Posterior vena cava (tissue), 2 donors: ENCODE measurements around the gene BMP5. TPM values are rescaled to one million over a fixed set of nuclear protein-coding genes. Genes with fewer than 3 reads are reported as not detected.

Experiments used
- DNase-seq: peaks from one replicate; pipeline ENCODE4 v3.0.0-alpha.2; 2020; ENCODE audit warnings: low spot score
- intact Hi-C, 2 donors: fragments of 100-400 bp; cut with DNase I; formaldehyde crosslinking; loops; one replicate each; pipeline versions ENCODE4 v1.14.1 to v1.14.2; 2022 to 2023
- total RNA-seq, 2 donors: library from RNA; stranded (reverse); fragmentation: NEBNext Ultra II Directional; extraction: Animal tissue kit (Norgen Biotek cat#: 25700); gene quantifications; one replicate each; pipeline ENCODE4 v1.2.1, GENCODE V29; 2021
- donor health status: DM: yes; HTN: yes; CAD: no.
- donor health status: DM: yes; HTN: yes; CAD: no.

BMP5 gene
- total RNA-seq, 2 donors from 2014 or later, result 0.10 to 0.32 TPM

DNA sequence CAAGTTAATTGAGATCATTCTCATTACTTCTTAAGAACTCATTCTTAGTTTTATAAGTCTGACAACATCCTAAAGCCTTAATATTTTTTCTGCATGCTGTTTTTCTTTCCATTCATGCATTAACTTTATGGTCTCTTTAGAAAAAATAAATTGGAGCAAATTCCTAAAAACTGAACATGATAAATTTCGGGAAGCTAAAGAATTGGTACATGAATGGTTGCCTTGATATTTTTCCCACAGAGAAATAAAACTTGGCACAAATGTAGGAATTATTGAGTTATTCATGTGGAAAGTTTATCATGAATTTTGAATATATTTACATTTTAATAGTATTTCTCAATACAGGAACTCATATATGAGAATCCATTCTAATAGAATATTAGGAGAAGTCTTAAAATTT, 115.9 kb downstream of the BMP5 start:
- no peak for DNase-seq
- intact Hi-C loops, result no loop called here

DNA sequence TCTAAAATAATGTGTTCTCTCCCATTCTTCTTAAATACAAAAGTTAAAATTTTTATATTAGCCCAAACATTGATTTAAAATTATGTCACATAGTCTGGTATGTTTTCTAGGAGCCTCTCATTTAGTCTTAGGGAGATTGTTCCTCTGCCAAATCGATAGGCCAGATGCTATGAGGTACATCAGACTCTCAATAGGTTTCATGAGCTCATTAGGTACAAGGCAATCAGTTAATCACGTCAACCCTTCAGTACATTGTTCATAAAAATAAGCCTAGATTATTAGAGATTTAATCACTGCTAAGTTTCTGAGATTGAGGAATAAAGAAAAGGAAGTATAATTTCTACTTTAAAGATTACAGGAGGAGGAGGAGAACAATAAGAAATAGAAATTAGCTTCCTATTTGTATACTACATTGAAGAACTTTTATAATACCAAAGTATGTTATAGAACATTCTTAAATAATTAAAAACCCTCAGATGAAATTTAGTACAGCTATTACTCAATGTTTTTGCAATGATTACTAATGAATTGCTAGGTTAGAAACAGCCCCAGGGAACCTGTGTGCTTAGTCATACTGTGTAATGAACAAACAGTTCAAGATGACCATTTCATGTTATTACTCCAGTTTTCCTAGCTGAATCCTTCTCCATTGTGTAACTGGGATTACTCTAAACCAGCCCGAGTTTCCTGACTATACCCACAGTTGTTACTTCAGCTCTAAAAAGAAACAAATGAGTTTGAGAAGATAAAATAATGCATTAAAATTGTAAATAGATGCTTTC, 117.0 kb downstream of the BMP5 start:
- intact Hi-C loops, result no loop called here
- DNase-seq, result no peak

DNA sequence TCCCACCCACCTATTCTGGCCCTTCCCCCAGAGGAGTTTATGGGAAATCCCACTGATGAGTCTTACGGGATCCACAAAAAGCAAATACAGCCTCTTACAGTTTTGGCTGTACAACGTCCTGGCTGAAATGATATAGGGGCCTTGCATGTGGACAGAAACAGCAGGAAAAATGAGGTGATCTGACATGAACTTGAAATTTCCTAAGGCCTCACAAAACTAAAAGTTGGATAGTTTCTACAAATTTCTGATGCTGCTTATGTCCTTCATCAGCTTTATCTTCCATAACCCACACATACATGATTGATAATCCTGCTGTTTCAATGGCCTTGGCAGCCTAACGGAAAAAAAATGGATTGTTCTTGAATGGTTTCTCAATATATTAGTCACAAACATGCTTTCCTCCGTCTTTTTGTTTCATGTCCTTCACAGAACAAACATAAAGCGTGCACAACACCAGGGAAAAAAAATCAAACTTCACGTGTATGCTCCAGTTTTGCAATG, 118.8 kb downstream of the BMP5 start:
- intact Hi-C loops, result no loop called here
- DNase-seq, result no peak

DNA sequence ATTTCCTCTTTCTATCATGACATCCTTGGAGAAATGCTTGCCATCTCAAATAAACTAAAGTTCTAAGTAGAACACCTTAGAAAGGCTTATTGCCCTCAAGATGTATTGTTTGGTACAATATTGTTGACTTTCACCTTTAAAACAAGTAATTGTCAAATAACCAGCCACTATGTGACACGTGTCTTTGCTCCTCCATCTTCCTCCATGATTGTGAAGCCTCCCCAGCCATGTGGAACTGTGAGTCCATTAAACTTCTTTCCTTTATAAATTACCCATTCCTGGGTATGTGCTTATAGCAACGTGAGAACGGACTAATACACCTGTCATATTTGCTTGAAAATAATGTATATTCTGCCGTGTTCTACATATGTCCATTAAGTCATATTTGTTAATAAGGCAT, 126.5 kb downstream of the BMP5 start:
- no peak for DNase-seq
- intact Hi-C loops, result no loop called here

DNA sequence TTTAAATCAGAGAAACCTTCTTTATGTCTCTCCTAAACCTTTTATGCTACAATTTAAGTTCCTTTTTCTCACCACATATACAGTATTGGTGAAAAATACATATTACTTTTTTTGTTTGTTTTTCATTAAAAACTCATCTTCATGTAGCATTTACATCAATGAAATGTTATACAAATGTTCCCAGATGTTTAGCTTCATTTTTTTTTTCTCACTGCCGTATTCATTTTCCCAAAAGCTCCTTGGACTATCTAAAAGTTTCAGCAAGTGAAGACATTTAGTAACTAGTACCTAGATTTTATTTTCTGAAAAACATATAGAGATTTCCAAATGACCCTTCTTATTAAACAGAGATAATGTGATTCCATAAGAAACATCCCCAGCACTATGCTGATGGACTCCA, 128.9 kb downstream of the BMP5 start:
- intact Hi-C loops, result no loop called here
- DNase-seq, result no peak

DNA sequence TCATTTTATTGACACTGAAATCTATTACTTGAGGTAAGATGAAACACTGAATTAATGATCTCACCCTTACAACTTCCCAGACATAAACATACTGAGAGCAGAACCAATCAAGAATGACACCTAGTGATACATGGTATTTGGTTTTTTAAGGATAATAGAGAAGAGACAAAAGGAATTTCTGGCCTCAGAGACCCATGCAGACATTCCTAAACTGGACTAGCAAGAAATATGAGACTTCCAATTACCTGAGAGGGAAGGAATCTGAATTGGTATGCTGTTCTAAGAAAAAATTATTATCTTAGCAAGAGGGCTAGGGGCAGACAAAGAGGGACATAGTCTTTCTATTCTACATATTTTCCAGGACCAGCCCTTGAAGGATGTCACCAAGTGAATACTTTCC, 141.1 kb downstream of the BMP5 start:
- no peak for DNase-seq
- intact Hi-C loops, result no loop called here

DNA sequence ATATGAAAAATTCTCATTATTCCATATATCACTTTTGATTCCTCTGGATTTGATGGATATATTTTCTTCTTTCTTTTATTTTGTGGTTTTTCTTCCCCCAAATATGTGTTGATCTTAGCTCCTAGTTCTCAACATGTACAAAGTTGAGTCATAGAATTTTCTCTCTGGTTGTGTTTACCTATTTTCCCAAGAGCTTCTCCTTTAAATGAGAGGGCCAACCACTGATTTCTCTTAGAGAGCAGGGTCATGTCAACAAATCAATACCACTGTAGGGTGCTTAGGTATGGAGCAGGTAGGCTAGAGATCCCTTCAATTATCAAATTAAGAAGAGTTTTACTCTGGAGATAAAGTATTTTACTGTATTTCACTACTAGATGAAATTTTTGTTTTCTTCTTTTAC, 145.7 kb downstream of the BMP5 start:
- DNase-seq, result no peak
- intact Hi-C loops, result no loop called here

DNA sequence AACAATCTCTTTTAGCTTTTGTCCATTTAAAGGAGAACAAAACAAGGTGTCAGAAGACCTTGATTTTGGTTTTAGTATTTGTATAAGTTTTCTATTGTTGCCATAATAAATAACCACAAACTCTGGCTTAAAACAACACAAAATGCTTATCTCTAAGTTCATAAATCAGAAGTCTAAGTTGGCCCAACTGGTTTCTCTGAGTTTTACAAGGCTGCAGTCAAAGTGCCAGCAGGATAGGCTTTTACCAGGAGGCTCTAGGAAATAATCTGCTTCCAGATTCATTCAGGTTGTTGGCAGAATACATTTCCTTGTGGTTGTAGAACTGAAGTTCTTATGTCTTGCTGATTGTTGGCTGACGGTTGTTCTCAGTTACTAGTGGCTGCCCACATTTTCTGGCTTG, 149.2 kb downstream of the BMP5 start:
- intact Hi-C loops, result no loop called here
- DNase-seq, result no peak

DNA sequence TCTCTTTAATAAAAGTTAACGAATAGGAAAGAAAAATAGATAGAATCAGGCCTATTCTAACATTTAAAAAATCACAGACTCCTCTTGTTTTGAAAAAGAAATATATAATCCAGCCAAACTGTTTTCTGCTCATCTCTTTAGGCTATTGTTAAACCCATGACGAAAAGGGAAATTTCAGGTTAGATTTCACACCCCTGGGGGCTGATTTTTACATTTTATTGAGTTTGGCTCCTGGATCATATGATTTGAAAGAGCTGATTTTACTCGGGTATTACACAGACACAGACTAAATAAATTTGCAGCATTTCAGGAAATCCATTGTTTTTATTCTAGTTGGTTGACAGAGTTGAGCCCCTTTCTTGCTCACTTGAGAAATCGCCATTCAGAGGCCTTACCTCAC, 160.6 kb downstream of the BMP5 start:
- intact Hi-C loops, result no loop called here
- no peak for DNase-seq

DNA sequence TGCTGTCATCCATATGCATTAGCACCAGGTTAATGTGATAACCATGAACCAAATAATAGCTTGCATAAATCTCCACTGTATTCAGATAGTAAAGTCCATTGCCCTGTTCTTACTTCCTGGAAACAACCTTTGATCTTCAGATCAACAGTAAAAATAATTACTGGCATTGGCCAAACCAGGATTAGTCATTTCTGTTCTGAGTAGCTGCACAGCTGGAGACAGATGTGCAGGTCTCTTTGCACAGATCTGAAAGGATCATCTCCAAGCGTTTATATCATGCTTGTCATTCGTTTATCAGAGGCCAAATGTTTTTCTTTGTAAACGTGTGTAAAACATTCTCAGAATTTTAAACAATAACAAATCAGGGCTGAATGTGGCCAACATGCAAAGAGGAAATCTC, 162.0 kb downstream of the BMP5 start:
- intact Hi-C loops, result no loop called here
- no peak for DNase-seq

DNA sequence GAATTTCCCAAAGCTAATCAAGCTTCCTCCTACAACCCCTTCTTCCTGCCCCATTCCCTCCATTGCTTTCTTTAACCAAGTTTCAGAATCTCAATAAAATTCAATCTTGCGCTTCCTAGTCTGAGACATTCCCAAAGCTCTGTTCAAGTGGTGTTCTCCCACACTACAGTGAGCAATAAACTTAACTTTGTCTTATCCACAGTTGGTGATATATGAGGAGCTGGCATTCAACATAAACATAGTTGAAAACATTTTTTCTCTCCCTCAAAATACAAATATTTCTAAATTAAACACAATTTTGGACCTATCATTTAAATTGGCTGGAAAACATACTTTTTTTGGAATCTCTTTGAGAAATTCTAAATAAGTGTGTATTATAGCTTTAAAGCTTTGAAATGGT, 166.7 kb downstream of the BMP5 start:
- intact Hi-C loops, result no loop called here
- no peak for DNase-seq

DNA sequence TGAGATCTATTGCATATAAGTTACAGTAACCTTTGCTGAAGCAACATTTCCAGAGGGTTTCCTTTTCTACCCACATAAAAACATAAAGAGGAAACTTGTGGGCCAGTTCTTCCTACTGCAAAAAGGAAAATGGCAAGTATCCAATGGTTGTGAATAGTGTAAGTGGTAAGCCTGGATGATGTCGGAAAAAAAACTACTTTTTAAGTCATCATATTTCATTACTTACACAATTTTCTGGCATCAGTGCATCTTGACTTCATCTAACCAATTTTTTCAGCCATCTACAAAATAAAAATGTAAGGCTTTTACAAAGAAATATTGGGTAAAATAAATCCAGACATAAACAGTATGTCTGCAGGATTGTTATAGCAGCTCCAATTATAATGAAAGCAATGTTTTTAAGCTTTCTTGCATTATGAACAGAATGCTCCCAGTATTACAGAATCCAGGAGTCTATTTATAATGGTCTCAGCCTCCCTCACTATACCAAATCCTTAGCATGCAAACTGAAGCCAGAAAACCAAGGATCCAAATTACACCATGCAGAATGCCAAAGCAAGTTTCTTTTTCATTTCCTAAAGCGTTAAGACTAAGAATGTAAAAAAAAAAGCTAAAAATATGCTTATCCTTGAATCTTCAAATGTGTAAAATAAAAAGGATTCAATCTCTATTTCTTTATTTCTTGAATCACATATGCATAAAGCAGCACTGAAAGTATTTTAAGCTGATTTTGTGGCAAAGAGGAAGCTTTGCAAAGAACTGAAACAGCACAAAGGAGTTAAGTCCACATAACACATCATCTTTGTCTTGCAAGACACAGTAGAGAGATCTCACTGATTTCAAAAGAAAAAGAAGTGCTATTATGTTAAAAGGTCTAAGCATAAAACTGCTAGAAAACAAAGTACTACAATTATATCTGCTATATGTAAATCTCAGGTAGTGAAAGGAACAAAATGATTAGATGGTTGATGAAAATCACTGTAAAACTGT, 169.6 kb downstream of the BMP5 start:
- no peak for DNase-seq
- intact Hi-C loops, result no loop called here

DNA sequence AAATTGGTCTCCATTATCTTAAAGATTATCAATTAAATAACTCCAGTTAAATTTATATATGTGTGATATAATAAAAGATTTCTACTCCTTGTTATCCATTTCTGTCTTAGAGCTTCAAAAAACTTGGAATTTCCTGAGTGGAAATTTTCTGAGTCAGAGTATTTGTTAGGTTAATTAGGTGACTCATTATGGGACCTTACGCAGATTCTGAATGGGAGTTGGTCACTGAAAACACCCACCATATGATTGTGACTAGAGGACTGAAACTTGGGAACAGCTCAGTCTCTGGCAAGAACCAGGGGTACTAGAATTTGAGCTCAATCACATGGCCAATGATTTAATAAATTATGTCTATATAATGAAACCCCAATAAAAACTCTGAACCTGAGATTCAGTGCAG, 171.0 kb downstream of the BMP5 start:
- DNase-seq, result no peak
- intact Hi-C loops, result no loop called here
